Uterus (tissue), 2 donors: ENCODE data around the gene TDRD9.

Experiments used
- POLR2A ChIP-seq, 2 donors: fragments of 450-650 bp; IDR thresholded peaks; one replicate each; pipeline ENCODE4 v1.6.1; 2016; ENCODE audit warnings: antibody characterized with exemption in 2 of 2, mild to moderate bottlenecking in 1 of 2, moderate library complexity in 1 of 2
- TF ChIP-seq, protein P1 (sequence below), 4 experiments: fragments of 200-600 bp in 2 of 4; fragments of 450-650 bp in 2 of 4; sonication (generic) in 2 of 4; IDR thresholded peaks; one replicate each; pipeline ENCODE4 v1.5.1; 2016 to 2019; ENCODE audit warnings: antibody characterized with exemption in 4 of 4, mild to moderate bottlenecking in 2 of 4, moderate library complexity in 1 of 4

DNA sequence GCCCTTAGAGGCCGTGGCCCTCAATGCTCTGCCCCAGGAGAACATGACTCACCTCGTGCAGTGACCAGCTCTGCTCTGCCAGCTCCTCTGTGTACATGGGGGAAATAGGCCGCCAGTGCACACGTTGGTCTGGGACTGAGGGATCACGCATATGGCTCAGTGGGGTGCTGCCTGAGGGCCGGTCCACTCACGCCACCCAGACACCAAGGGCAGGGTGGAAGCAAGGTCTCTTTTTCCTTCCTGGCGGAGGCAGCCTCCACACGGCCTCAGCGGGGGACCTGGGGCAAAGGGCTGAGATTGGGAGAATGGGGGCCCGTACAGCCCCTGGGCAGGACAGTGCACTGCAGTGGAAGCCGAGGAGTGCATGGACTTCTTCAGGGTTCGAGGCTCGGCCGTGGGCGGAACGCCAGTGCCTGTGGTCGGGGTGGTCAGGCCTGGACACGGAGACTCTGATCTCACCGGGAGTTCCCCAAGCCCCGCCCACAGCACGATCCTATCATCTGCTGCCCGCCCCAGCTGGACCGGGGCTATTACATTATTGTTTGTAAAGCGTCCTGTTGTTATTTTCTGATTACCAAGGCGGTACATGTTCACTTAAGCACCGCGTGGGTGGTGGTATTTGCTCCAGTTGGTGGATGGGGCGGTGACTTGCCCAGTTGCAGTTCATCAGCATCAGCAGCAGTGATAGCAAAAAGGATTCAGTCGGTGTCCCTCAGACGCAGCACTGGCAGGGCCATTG, 38.8 kb upstream of the TDRD9 start:
- TF ChIP-seq, protein P1, sequence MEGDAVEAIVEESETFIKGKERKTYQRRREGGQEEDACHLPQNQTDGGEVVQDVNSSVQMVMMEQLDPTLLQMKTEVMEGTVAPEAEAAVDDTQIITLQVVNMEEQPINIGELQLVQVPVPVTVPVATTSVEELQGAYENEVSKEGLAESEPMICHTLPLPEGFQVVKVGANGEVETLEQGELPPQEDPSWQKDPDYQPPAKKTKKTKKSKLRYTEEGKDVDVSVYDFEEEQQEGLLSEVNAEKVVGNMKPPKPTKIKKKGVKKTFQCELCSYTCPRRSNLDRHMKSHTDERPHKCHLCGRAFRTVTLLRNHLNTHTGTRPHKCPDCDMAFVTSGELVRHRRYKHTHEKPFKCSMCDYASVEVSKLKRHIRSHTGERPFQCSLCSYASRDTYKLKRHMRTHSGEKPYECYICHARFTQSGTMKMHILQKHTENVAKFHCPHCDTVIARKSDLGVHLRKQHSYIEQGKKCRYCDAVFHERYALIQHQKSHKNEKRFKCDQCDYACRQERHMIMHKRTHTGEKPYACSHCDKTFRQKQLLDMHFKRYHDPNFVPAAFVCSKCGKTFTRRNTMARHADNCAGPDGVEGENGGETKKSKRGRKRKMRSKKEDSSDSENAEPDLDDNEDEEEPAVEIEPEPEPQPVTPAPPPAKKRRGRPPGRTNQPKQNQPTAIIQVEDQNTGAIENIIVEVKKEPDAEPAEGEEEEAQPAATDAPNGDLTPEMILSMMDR (IDR thresholded peaks at IDR 0.05) = no peak
- no peak for TF ChIP-seq POLR2A (IDR thresholded peaks at IDR 0.05)
